Vagina (tissue), 2 donors: ENCODE measurements around the gene ACR.

Experiments
- POLR2A ChIP-seq, 2 donors: fragments of 450-650 bp; IDR thresholded peaks; one replicate each; pipeline ENCODE4 v1.6.1; 2017; ENCODE audit warnings: antibody characterized with exemption in 2 of 2, mild to moderate bottlenecking in 2 of 2, moderate library complexity in 2 of 2
- POLR2AphosphoS5 ChIP-seq, 2 donors: sonication (generic); formaldehyde crosslinking; IDR thresholded peaks; one replicate each; pipeline ENCODE4 v1.9.0; 2017; ENCODE audit warnings: antibody characterized with exemption in 2 of 2, mild to moderate bottlenecking in 2 of 2, low read depth in 1 of 2; ENCODE audit not compliant: insufficient read depth in 1 of 2
- TF ChIP-seq, protein P1 (sequence below), 3 experiments: fragments of 450-650 bp in 2 of 3; fragments of 200-600 bp in 1 of 3; sonication (generic) in 1 of 3; IDR thresholded peaks; one replicate each; pipeline ENCODE4 v1.5.1; 2017 to 2019; ENCODE audit warnings: antibody characterized with exemption in 3 of 3, mild to moderate bottlenecking in 2 of 3, moderate library complexity in 2 of 3

DNA sequence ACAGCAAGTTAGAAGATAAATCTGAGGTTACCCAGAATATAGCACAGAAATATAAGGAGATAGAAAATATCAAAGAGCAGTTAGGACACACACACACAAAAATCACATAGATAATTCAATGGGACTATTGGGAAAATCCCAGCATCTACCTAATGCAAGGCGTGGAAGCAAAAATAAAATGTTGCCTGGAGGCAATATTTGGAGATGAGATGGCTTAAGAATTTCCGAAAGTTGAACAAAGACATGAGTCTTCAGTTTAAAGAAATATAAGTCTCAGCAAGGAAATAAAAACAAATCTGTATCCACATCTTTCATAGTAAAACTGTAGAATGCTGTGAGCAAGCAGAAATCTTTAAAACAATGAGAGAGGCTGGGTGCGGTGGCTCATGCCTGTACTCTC is 29.5 kb upstream of the ACR start:
- TF ChIP-seq, protein P1, sequence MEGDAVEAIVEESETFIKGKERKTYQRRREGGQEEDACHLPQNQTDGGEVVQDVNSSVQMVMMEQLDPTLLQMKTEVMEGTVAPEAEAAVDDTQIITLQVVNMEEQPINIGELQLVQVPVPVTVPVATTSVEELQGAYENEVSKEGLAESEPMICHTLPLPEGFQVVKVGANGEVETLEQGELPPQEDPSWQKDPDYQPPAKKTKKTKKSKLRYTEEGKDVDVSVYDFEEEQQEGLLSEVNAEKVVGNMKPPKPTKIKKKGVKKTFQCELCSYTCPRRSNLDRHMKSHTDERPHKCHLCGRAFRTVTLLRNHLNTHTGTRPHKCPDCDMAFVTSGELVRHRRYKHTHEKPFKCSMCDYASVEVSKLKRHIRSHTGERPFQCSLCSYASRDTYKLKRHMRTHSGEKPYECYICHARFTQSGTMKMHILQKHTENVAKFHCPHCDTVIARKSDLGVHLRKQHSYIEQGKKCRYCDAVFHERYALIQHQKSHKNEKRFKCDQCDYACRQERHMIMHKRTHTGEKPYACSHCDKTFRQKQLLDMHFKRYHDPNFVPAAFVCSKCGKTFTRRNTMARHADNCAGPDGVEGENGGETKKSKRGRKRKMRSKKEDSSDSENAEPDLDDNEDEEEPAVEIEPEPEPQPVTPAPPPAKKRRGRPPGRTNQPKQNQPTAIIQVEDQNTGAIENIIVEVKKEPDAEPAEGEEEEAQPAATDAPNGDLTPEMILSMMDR (IDR thresholded peaks at IDR 0.05) = no peak
- TF ChIP-seq POLR2A (IDR thresholded peaks at IDR 0.05) (no peak), POLR2AphosphoS5 (IDR thresholded peaks at IDR 0.05; ENCODE audit: insufficient read depth in 1 of 2, low read depth in 1 of 2) (no peak)
